ENCODE measurements around the gene TNRC18.
"Not testable (repeated sequence)": the region's sequence is repeated elsewhere in the genome, so short reads cannot be mapped to it uniquely, and the experiment has no call there.

Gene TNRC18

DNA sequence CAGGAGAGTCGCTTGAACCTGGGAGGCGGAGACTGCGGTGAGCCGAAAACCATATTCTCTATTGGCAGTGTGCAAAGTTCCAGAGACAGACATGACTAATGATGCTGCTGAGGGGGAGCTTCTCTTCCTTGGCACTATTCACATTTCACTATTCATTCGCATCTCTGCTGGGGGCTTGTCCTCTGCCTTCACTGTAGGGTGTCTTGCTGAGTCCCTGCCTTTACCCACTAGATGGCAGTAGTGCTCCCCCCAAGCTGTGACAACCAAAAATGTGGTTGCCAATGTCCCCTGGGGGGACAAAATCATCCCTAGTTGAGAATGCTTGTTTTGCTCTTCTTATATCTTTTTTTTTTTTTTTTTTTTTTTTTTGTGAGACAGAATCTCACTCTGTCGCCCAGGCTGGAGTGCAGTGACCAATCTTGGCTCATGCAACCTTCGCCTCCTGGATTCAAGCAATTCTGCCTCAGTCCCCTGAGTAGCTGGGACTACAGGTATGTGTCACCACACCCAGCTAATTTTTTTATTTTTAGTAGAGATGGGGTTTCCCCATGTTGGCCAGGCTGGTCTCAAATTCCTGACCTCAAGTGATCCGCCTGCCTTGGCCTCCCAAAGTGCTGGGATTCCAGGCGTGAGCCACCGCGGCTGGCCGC lies 57.5 kb downstream of the TNRC18 start:
- H3K4me3 ChIP-seq (ENCODE audit: low read depth, low read length); DNase-seq (ENCODE audit: low read depth): not testable (repeated sequence)
- TF ChIP-seq, protein P1, sequence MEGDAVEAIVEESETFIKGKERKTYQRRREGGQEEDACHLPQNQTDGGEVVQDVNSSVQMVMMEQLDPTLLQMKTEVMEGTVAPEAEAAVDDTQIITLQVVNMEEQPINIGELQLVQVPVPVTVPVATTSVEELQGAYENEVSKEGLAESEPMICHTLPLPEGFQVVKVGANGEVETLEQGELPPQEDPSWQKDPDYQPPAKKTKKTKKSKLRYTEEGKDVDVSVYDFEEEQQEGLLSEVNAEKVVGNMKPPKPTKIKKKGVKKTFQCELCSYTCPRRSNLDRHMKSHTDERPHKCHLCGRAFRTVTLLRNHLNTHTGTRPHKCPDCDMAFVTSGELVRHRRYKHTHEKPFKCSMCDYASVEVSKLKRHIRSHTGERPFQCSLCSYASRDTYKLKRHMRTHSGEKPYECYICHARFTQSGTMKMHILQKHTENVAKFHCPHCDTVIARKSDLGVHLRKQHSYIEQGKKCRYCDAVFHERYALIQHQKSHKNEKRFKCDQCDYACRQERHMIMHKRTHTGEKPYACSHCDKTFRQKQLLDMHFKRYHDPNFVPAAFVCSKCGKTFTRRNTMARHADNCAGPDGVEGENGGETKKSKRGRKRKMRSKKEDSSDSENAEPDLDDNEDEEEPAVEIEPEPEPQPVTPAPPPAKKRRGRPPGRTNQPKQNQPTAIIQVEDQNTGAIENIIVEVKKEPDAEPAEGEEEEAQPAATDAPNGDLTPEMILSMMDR (IDR thresholded peaks at IDR 0.05; ENCODE audit: control insufficient read depth, extremely low read depth, insufficient read depth): peak; percentile 83

- H3K4me3 ChIP-seq (ENCODE audit: low read depth, low read length): no peak overlapping the region
- DNase-seq (ENCODE audit: low read depth): no peak
These were observed 59.9 kb downstream of the TNRC18 start for GRCh38 chr7:5363729-5364128.

GRCh38 chr7:5362466-5362865 lies 61.2 kb downstream of the TNRC18 start:
- no peak for DNase-seq (ENCODE audit: low read depth)
- no peak overlapping the region for H3K4me3 ChIP-seq (ENCODE audit: low read depth, low read length)
- TF ChIP-seq, protein P1 (IDR thresholded peaks at IDR 0.05; ENCODE audit: control insufficient read depth, extremely low read depth, insufficient read depth): no peak

More at GRCh38 chr7:5363729-5364128, 59.9 kb downstream of the TNRC18 start:
- TF ChIP-seq, protein P1 (IDR thresholded peaks at IDR 0.05; ENCODE audit: control insufficient read depth, extremely low read depth, insufficient read depth): no peak

DNA sequence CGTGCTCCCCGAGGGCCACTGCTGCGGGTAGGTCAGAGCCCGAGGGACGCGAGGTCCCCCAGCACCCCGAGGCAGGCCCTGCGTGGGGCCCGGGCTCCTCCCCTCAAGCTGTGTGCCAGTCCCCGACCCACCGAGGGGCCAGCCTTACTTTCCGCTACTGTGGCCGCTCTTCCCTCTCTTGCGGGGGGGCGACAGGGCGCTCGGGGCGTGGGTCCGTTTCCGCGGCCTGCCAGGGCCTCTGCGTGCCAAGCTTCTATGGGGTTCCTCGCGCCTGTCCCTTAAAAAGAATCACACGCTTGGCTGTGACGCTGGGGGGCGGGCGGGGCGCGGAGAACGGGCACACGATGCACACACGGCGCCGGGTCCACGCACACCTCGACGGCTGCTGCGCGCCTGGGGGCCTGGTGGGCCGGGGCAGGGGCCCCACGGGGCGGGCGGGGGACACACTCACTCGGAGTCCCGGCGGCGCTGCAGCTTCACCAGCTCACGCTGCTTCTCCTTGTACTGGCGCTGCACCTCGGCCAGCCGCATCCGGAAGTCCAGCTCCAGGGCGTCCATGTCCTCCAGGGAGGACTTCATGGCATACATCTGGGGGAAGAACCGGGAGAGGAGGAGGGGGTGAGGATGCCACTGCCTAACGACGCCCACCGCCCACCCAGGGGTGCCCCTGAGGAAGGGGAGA lies 62.0 kb downstream of the TNRC18 start:
- no peak for DNase-seq (ENCODE audit: low read depth)
- TF ChIP-seq, protein P1 (IDR thresholded peaks at IDR 0.05; ENCODE audit: control insufficient read depth, extremely low read depth, insufficient read depth): no peak
- H3K4me3 ChIP-seq (ENCODE audit: low read depth, low read length): no peak overlapping the region

DNA sequence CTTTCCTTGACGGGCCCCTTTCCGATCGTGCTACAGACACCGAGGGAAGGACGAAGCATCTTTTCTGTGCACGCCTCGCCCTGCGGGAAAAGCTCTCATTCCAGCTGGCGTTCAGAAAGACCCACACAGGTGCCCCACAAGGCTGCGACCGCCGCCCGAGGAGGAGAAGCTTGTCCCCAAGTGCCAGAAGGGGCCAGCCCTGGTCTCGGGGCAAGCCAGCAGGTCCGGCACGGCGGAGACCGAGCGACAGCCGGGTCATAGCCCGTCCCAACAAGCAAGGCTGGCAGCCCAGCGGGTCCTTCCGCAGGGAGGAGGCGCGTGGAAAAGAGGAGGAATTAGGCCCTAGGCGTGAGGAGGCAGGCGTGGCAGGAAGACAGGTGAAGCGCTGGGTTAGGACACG lies 62.7 kb downstream of the TNRC18 start:
- no peak overlapping the region for H3K4me3 ChIP-seq (ENCODE audit: low read depth, low read length)
- DNase-seq (ENCODE audit: low read depth): no peak
- TF ChIP-seq, protein P1 (IDR thresholded peaks at IDR 0.05; ENCODE audit: control insufficient read depth, extremely low read depth, insufficient read depth): no peak

GRCh38 chr7:5360451-5360850 lies 63.2 kb downstream of the TNRC18 start:
- TF ChIP-seq, protein P1 (IDR thresholded peaks at IDR 0.05; ENCODE audit: control insufficient read depth, extremely low read depth, insufficient read depth): no peak
- no peak for DNase-seq (ENCODE audit: low read depth)
- no peak overlapping the region for H3K4me3 ChIP-seq (ENCODE audit: low read depth, low read length)

DNA sequence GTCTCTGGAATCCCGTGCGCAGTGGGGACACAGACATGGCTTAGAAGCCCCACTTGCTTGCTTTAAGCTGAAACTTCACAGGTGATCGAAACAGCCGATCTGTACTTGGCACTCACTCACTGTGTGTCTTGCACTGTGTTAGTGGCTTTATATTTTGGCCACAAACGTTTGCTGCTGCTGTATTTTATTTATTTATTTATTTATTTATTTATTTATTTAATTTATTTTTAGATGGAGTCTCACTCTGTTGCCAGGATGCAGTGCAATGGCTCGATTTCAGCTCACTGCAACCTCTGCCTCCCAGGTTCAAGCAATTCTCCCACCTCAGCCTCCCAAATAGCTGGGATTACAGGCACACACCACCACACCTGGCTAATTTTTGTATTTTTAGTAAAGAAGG lies 63.6 kb downstream of the TNRC18 start:
- DNase-seq (ENCODE audit: low read depth); H3K4me3 ChIP-seq (ENCODE audit: low read depth, low read length): not testable (repeated sequence)

All from LNCaP clone FGC (cell line).